ENCODE measurements around the gene HM13. TPM values are rescaled to one million over a fixed set of nuclear protein-coding genes. Genes with fewer than 3 reads are reported as not detected.

HM13 gene
- total and polyA plus RNA-seq, 2 donors (not counting 1 experiment from before 2014, with no cell fraction given), result 73.2 to 85.1 TPM

- no peaks in the 10 kb centered on the region for H3K9me3 ChIP-seq (ENCODE audit: control extremely low read depth in 1 of 3, control insufficient read depth in 2 of 3, insufficient read depth in 1 of 3, low read length in 2 of 3)
- no peak overlapping the region for H3K4me3 ChIP-seq (ENCODE audit: control extremely low read depth in 1 of 5, extremely low read depth in 1 of 5, insufficient read depth in 1 of 5, low read depth in 2 of 5, low read length in 4 of 5)
- no peaks in the 10 kb centered on the region for H3K79me2 ChIP-seq (ENCODE audit: control insufficient read depth, insufficient read depth, low read length)
- WGBS (ENCODE audit: insufficient coverage), result no CpG with 5 or more reads among the region's 5 CpGs
- H4K20me1 ChIP-seq (ENCODE audit: control insufficient read depth, insufficient read depth, low read length, poor library complexity, severe bottlenecking), result no peaks in the 10 kb centered on the region
- Mint-ChIP-seq H3K27me3 (no peaks in the 10 kb centered on the region), H3K4me3 (no peak overlapping the region), H3K4me1 (peaks cover 23% of the 10 kb centered on the region), H3K9me3 (ENCODE audit: insufficient read depth) (no peaks in the 10 kb centered on the region), H3K27ac (no peak overlapping the region)
- H3K4me1 ChIP-seq (ENCODE audit: control insufficient read depth in 2 of 2, insufficient read depth in 2 of 2, low read length in 2 of 2), result peaks cover 8 to 24% of the 10 kb centered on the region in 2 donors
- DNase-seq, result no peak
- no peak overlapping the region for H3K27ac ChIP-seq (ENCODE audit: low read length in 2 of 2)
- H3K36me3 ChIP-seq (replicated peaks in 1 of 2; ENCODE audit: control extremely low read depth in 1 of 2, control insufficient read depth in 1 of 2, extremely low read depth in 1 of 2, insufficient read depth in 2 of 2, low read length in 1 of 2), result peaks cover 3 to 17% of the 10 kb centered on the region in 2 experiments
- no peak overlapping the region for H2AFZ ChIP-seq (ENCODE audit: insufficient read depth, low read depth, low read length, poor library complexity, severe bottlenecking)
- H3K4me2 ChIP-seq (replicated peaks; ENCODE audit: low read depth, low read length, poor library complexity, severe bottlenecking), result no peak overlapping the region
- ChIA-PET CTCF (interaction anchor here (1.4 to 11.5 kb wide), 11 partner anchors 8 to 155 kb away, joined by 3 to 327 read pairs (median 10); partner anchors contain the start of gene ID1), POLR2A (no interaction called here)
- H3K9ac ChIP-seq (ENCODE audit: low read length), result no peak overlapping the region
- ATAC-seq (ENCODE audit: low read depth), result no peak
- H3K27me3 ChIP-seq (replicated peaks in 1 of 4; ENCODE audit: control extremely low read depth in 1 of 4, control insufficient read depth in 3 of 4, insufficient read depth in 4 of 4, low read length in 3 of 4), result no peaks in the 10 kb centered on the region
- intact Hi-C loops (cut with micrococcal nuclease), result loop anchor here (1.0 kb wide), 1 partner anchor 45 kb away; no protein-coding TSS in a partner anchor
- TF ChIP-seq, protein P1, sequence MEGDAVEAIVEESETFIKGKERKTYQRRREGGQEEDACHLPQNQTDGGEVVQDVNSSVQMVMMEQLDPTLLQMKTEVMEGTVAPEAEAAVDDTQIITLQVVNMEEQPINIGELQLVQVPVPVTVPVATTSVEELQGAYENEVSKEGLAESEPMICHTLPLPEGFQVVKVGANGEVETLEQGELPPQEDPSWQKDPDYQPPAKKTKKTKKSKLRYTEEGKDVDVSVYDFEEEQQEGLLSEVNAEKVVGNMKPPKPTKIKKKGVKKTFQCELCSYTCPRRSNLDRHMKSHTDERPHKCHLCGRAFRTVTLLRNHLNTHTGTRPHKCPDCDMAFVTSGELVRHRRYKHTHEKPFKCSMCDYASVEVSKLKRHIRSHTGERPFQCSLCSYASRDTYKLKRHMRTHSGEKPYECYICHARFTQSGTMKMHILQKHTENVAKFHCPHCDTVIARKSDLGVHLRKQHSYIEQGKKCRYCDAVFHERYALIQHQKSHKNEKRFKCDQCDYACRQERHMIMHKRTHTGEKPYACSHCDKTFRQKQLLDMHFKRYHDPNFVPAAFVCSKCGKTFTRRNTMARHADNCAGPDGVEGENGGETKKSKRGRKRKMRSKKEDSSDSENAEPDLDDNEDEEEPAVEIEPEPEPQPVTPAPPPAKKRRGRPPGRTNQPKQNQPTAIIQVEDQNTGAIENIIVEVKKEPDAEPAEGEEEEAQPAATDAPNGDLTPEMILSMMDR (IDR thresholded peaks at IDR 0.05), result no peak
- no peak for TF ChIP-seq EZH2 (IDR thresholded peaks at IDR 0.05; ENCODE audit: borderline replicate concordance, insufficient read depth, low read depth, low read length, poor library complexity, severe bottlenecking)
Observed at GRCh38 chr20:31568773-31569162, 54.5 kb downstream of the HM13 start.

- Histone ChIP-seq H3K27ac (ENCODE audit: low read length in 2 of 2) (peak overlapping the region in 1 of 2 donors; percentile 31), H3K4me2 (replicated peaks; ENCODE audit: low read depth, low read length, poor library complexity, severe bottlenecking) (no peak overlapping the region), H4K20me1 (ENCODE audit: control insufficient read depth, insufficient read depth, low read length, poor library complexity, severe bottlenecking) (no peaks in the 10 kb centered on the region), H3K9me3 (ENCODE audit: control extremely low read depth in 1 of 3, control insufficient read depth in 2 of 3, insufficient read depth in 1 of 3, low read length in 2 of 3) (no peaks in the 10 kb centered on the region), H3K4me1 (ENCODE audit: control insufficient read depth in 2 of 2, insufficient read depth in 2 of 2, low read length in 2 of 2) (peaks cover 10 to 28% of the 10 kb centered on the region in 2 donors), H3K9ac (ENCODE audit: low read length) (no peak overlapping the region), H3K79me2 (ENCODE audit: control insufficient read depth, insufficient read depth, low read length) (no peaks in the 10 kb centered on the region), H3K36me3 (replicated peaks in 1 of 2; ENCODE audit: control extremely low read depth in 1 of 2, control insufficient read depth in 1 of 2, extremely low read depth in 1 of 2, insufficient read depth in 2 of 2, low read length in 1 of 2) (peaks cover 3 to 16% of the 10 kb centered on the region in 2 experiments), H3K4me3 (ENCODE audit: control extremely low read depth in 1 of 5, extremely low read depth in 1 of 5, insufficient read depth in 1 of 5, low read depth in 2 of 5, low read length in 4 of 5) (no peak overlapping the region), H2AFZ (ENCODE audit: insufficient read depth, low read depth, low read length, poor library complexity, severe bottlenecking) (no peak overlapping the region), H3K27me3 (replicated peaks in 1 of 4; ENCODE audit: control extremely low read depth in 1 of 4, control insufficient read depth in 3 of 4, insufficient read depth in 4 of 4, low read length in 3 of 4) (no peaks in the 10 kb centered on the region)
- no peaks in the 10 kb centered on the region for H3K9me3 Mint-ChIP-seq (ENCODE audit: insufficient read depth)
- no peak overlapping the region for H3K4me3 Mint-ChIP-seq
- no peak for TF ChIP-seq EZH2 (IDR thresholded peaks at IDR 0.05; ENCODE audit: borderline replicate concordance, insufficient read depth, low read depth, low read length, poor library complexity, severe bottlenecking)
- TF ChIP-seq, protein P1 (IDR thresholded peaks at IDR 0.05), result peak; percentile 91
- no peak overlapping the region for H3K27ac Mint-ChIP-seq
- 78% methylated on average over 6 of the region's 10 CpGs for WGBS (ENCODE audit: insufficient coverage)
- ChIA-PET POLR2A (interaction anchor here (1.2 kb wide), 1 partner anchor 36 kb away, joined by 3 read pairs; the partner anchor contains the start of gene ID1), CTCF (interaction anchor here (0.5 to 11.5 kb wide), 17 partner anchors 9 to 163 kb away, joined by 3 to 327 read pairs (median 7); partner anchors contain the start of gene ID1)
- DNase-seq, result peak; percentile 75
- no peaks in the 10 kb centered on the region for H3K27me3 Mint-ChIP-seq
- ATAC-seq (ENCODE audit: low read depth), result peak; percentile 16
- intact Hi-C loops (cut with micrococcal nuclease), result loop anchor here (1.0 kb wide), 1 partner anchor 44 kb away; no protein-coding TSS in a partner anchor
- H3K4me1 Mint-ChIP-seq, result peaks cover 28% of the 10 kb centered on the region
Observed at GRCh38 chr20:31569163-31570020, 55.1 kb downstream of the HM13 start.
